ENCODE results near the gene CROCC2. TPM values are rescaled to one million over a fixed set of nuclear protein-coding genes. Genes with fewer than 3 reads are reported as not detected.

The CROCC2 gene
- total RNA-seq, 1 experiment from 2014 or later: not detected

DNA sequence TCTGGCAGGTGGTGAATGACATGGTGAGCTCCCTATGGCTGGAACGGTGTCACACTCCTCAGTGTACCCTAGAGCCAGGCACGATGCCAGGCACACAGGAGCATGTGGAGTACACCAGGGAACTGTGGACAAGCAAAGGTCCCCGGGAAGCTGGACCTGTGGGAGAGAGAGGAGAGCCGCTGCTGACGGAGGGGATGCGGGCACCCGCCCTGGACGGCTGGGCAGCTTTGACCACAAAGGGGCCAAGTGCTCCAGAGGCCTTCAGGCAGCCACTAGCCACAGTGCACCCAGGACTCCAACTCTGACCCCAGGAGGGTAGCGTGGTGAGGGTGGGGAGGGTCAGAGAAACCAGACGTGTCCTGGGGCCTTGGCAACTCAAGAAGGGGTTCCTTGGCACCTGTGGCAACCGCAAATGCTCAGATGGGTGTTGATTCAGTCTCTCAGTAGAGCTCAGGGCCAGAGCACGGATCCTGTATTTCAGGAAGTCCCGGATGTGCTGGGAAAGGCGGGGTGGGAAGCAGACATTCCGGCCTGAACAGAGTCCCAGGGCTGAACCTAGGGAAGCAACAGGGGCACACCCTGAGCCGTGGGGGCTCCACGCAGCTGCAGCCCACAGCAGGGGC, 7.9 kb upstream of the CROCC2 start:
- Histone ChIP-seq H3K27me3 (ENCODE audit: insufficient read depth, low read length) (peaks cover 18% of the 10 kb centered on the region; the same call in 1 of the 2 replicates), H3K9me2 (ENCODE audit: insufficient read depth) (no peaks in the 10 kb centered on the region), H3K9ac (ENCODE audit: low read length) (no peak overlapping the region), H2AFZ (ENCODE audit: low read depth, low read length, poor library complexity, severe bottlenecking) (no peak overlapping the region), H3K36me3 (ENCODE audit: control insufficient read depth in 1 of 2, insufficient read depth in 2 of 2, low read length in 2 of 2) (no peaks in the 10 kb centered on the region), H3K79me2 (ENCODE audit: insufficient read depth, low read length) (no peaks in the 10 kb centered on the region), H3K9me3 (ENCODE audit: control insufficient read depth in 1 of 2, insufficient read depth in 1 of 2, low read depth in 1 of 2, low read length in 2 of 2) (no peaks in the 10 kb centered on the region), H3K4me2 (ENCODE audit: low read length) (no peak overlapping the region), H4K20me1 (ENCODE audit: insufficient read depth) (no peaks in the 10 kb centered on the region), H3K4me3 (replicated peaks in 1 of 2; ENCODE audit: low read depth in 1 of 2, low read length in 2 of 2) (no peak overlapping the region), H3K27ac (ENCODE audit: low read depth, low read length) (no peak overlapping the region), H3K4me1 (ENCODE audit: control insufficient read depth in 1 of 2, insufficient read depth in 2 of 2, low read length in 2 of 2) (peaks cover 30 to 54% of the 10 kb centered on the region in 2 experiments)
- no peak for TF ChIP-seq SRF (IDR thresholded peaks at IDR 0.05; ENCODE audit: low read depth)
- TF ChIP-seq CEBPB (IDR thresholded peaks at IDR 0.05; ENCODE audit: low read depth): no peak
- TF ChIP-seq FOSL1 (IDR thresholded peaks at IDR 0.05; ENCODE audit: low read depth): no peak
- TF ChIP-seq ZFX (IDR thresholded peaks at IDR 0.05): no peak
- TF ChIP-seq ELF1 (IDR thresholded peaks at IDR 0.05; ENCODE audit: borderline replicate concordance, low read depth): no peak
- TF ChIP-seq JUND (IDR thresholded peaks at IDR 0.05): no peak
- no peak for TF ChIP-seq SP1 (IDR thresholded peaks at IDR 0.05; ENCODE audit: low read depth)
- RAD21 ChIA-PET (ENCODE audit: low non-redundant PET in 1 of 2, low total read pairs in 2 of 2, uncharacterized antibody in 2 of 2, unreplicated experiment in 2 of 2): no interaction called here
- DNase-seq (ENCODE audit: low read depth, low spot score) (no peak), ATAC-seq (no peak)
- intact Hi-C loops (cut with micrococcal nuclease): no loop called here
- CTCF ChIA-PET: interaction anchor here (2.5 kb wide), 1 partner anchor 16 kb away, joined by 8 read pairs; no protein-coding TSS in a partner anchor
- POLR2A ChIA-PET: no interaction called here
- BruUV-seq (replicated peaks): no TSS peak

GRCh38 chr2:240898731-240899467, 7.2 kb upstream of the CROCC2 start:
- Histone ChIP-seq H2AFZ (ENCODE audit: low read depth, low read length, poor library complexity, severe bottlenecking) (no peak overlapping the region), H3K27me3 (ENCODE audit: insufficient read depth, low read length) (peaks cover 18% of the 10 kb centered on the region; the same call in 1 of the 2 replicates), H3K9me2 (ENCODE audit: insufficient read depth) (no peaks in the 10 kb centered on the region), H3K4me2 (ENCODE audit: low read length) (no peak overlapping the region), H3K9ac (ENCODE audit: low read length) (no peak overlapping the region), H3K79me2 (ENCODE audit: insufficient read depth, low read length) (no peaks in the 10 kb centered on the region), H3K4me3 (replicated peaks in 1 of 2; ENCODE audit: low read depth in 1 of 2, low read length in 2 of 2) (no peak overlapping the region), H3K4me1 (ENCODE audit: control insufficient read depth in 1 of 2, insufficient read depth in 2 of 2, low read length in 2 of 2) (peaks cover 23 to 47% of the 10 kb centered on the region in 2 experiments), H4K20me1 (ENCODE audit: insufficient read depth) (no peaks in the 10 kb centered on the region), H3K36me3 (ENCODE audit: control insufficient read depth in 1 of 2, insufficient read depth in 2 of 2, low read length in 2 of 2) (no peaks in the 10 kb centered on the region), H3K27ac (ENCODE audit: low read depth, low read length) (no peak overlapping the region), H3K9me3 (ENCODE audit: control insufficient read depth in 1 of 2, insufficient read depth in 1 of 2, low read depth in 1 of 2, low read length in 2 of 2) (no peaks in the 10 kb centered on the region)
- ChIA-PET POLR2A (no interaction called here), RAD21 (ENCODE audit: low non-redundant PET in 1 of 2, low total read pairs in 2 of 2, uncharacterized antibody in 2 of 2, unreplicated experiment in 2 of 2) (no interaction called here), CTCF (interaction anchor here (2.5 kb wide), 1 partner anchor 16 kb away, joined by 8 read pairs; no protein-coding TSS in a partner anchor)
- intact Hi-C loops (cut with micrococcal nuclease): no loop called here
- DNase-seq (ENCODE audit: low read depth, low spot score) (no peak), ATAC-seq (no peak)
- BruUV-seq (replicated peaks): no TSS peak
- TF ChIP-seq, protein P1, sequence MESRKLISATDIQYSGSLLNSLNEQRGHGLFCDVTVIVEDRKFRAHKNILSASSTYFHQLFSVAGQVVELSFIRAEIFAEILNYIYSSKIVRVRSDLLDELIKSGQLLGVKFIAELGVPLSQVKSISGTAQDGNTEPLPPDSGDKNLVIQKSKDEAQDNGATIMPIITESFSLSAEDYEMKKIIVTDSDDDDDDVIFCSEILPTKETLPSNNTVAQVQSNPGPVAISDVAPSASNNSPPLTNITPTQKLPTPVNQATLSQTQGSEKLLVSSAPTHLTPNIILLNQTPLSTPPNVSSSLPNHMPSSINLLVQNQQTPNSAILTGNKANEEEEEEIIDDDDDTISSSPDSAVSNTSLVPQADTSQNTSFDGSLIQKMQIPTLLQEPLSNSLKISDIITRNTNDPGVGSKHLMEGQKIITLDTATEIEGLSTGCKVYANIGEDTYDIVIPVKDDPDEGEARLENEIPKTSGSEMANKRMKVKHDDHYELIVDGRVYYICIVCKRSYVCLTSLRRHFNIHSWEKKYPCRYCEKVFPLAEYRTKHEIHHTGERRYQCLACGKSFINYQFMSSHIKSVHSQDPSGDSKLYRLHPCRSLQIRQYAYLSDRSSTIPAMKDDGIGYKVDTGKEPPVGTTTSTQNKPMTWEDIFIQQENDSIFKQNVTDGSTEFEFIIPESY (IDR thresholded peaks at IDR 0.05; ENCODE audit: extremely low read depth, insufficient replicate concordance, low read length): no peak
- TF ChIP-seq EZH2phosphoT487 (IDR thresholded peaks at IDR 0.05; ENCODE audit: borderline replicate concordance): no peak
- TF ChIP-seq EGR1 (IDR thresholded peaks at IDR 0.05; ENCODE audit: low read depth): no peak
- TF ChIP-seq SP1 (IDR thresholded peaks at IDR 0.05; ENCODE audit: low read depth): no peak
- TF ChIP-seq ATF3 (IDR thresholded peaks at IDR 0.05): no peak
- TF ChIP-seq ZNF274 (IDR thresholded peaks at IDR 0.05; ENCODE audit: low read depth, low read length): no peak
- no peak for TF ChIP-seq YY1 (IDR thresholded peaks at IDR 0.05; ENCODE audit: extremely low read depth, insufficient replicate concordance, low read depth, low read length)
- TF ChIP-seq EZH2 (IDR thresholded peaks at IDR 0.05): no peak
- TF ChIP-seq ELF1 (IDR thresholded peaks at IDR 0.05; ENCODE audit: borderline replicate concordance, low read depth): no peak
- TF ChIP-seq POLR2A (IDR thresholded peaks at IDR 0.05; ENCODE audit: borderline replicate concordance, extremely low read depth, insufficient read depth, insufficient read length): no peak
- TF ChIP-seq TCF7L2 (IDR thresholded peaks at IDR 0.05; ENCODE audit: borderline replicate concordance, extremely low read depth, insufficient read depth, insufficient read length): no peak
